Transverse colon (tissue), 4 donors: ENCODE measurements around the gene CSHL1.

Experiments used
- CTCF ChIP-seq, 5 experiments: fragments of 200-600 bp in 3 of 5; fragments of 450-650 bp in 2 of 5; sonication (generic) in 3 of 5; IDR thresholded peaks; 1 replicate in 2 of 5; 2 replicates in 3 of 5; pipeline ENCODE4 v1.5.1; 2016 to 2017; ENCODE audit warnings: antibody characterized with exemption in 5 of 5, inconsistent platforms in 3 of 5, mild to moderate bottlenecking in 2 of 5, moderate library complexity in 1 of 5
- POLR2A ChIP-seq: fragments of 450-650 bp; IDR thresholded peaks from one replicate; pipeline ENCODE4 v1.6.1; 2016; ENCODE audit warnings: antibody characterized with exemption, mild to moderate bottlenecking, moderate library complexity
- POLR2AphosphoS5 ChIP-seq, 3 donors: sonication (generic); formaldehyde crosslinking; IDR thresholded peaks; one replicate each; pipeline ENCODE4 v1.6.1; 2016; ENCODE audit warnings: antibody characterized with exemption in 3 of 3

- TF ChIP-seq CTCF (IDR thresholded peaks at IDR 0.05) (no peak), POLR2A (no peak), POLR2AphosphoS5 (IDR thresholded peaks at IDR 0.05) (no peak)
These were observed 48.9 kb upstream of the CSHL1 start for GRCh38 chr17:63960006-63960405.
